Measurements from ENCODE around the gene ARSB. TPM values are rescaled to one million over a fixed set of nuclear protein-coding genes. Genes with fewer than 3 reads are reported as not detected.

The ARSB gene
- total RNA-seq, 1 experiment from 2014 or later = 11.9 TPM

GRCh38 chr5:78730300-78731094, 254.6 kb downstream of the ARSB start:
- DNase-seq (ENCODE audit: low read depth) = no peak
- in situ Hi-C loops (cut with HindIII; ENCODE audit: low pct_unique_long_range_greater_than_20kb, low sequenced_read_pairs) = no loop called here

DNA sequence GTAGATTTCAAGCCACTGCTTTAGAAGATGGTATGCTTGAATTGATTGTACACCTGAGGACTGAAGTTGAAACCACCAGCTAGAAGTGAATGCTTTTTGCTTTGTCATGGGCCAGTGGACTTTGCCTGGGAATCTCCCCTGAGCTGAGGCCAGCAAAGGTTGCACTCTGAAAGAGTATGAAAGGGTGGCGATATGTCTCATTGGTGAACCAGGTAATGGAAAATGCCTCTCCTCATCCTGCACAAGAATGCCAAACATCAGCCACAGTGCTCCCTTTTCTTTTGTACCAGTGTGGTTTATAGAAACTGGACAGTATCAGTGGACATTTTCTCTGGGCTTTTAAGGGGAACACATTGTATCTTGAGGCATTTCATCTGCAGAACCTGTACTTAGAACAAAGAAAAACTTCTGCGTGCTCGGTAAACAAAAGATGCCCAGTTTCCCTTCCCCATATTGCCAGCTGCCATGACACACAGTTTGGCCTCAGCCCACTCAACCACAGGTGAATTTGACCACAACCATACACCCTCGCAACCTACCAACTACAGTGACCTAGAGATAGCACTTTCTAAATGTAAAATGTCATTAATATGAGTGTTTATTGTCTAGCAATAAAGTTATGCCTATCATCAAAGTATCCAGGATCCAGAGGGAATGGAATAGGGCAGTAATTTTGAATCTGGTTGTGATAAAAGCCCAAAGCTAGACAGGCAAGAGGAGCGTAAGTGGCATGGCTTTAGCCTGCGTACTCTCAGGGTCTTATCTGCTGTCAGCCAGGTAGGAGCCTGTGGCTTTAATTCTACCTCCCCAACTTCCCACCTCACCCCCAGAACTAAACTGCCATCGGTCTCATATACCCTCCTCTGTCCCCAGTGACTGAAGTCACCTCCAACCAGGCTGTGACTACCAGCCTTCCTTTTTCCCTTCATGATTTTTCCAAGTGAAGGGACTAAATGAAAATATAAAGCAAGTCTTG, 257.0 kb downstream of the ARSB start:
- DNase-seq (ENCODE audit: low read depth) = peak; percentile 79
- in situ Hi-C loops (cut with HindIII; ENCODE audit: low pct_unique_long_range_greater_than_20kb, low sequenced_read_pairs) = no loop called here

Other genes with a start within 250 kb of the ARSB start
- 6.7 and 9.6 TPM in 2 replicates for gene DMGDH, start 84.4 kb upstream of the ARSB start, total RNA-seq (2014; rRNA removed; shearing (Covaris generic); ENCODE audit: low replicate concordance)
- gene BHMT2, start 84.5 kb upstream of the ARSB start, total RNA-seq (2014; rRNA removed; shearing (Covaris generic); ENCODE audit: low replicate concordance) = 49.8 and 53.9 TPM in 2 replicates
- 0.93 and 1.0 TPM in 2 replicates for gene BHMT, start 126.5 kb upstream of the ARSB start, total RNA-seq (2014; rRNA removed; shearing (Covaris generic); ENCODE audit: low replicate concordance)